Measurements from ENCODE around the gene SART1.

The SART1 gene, protein sequence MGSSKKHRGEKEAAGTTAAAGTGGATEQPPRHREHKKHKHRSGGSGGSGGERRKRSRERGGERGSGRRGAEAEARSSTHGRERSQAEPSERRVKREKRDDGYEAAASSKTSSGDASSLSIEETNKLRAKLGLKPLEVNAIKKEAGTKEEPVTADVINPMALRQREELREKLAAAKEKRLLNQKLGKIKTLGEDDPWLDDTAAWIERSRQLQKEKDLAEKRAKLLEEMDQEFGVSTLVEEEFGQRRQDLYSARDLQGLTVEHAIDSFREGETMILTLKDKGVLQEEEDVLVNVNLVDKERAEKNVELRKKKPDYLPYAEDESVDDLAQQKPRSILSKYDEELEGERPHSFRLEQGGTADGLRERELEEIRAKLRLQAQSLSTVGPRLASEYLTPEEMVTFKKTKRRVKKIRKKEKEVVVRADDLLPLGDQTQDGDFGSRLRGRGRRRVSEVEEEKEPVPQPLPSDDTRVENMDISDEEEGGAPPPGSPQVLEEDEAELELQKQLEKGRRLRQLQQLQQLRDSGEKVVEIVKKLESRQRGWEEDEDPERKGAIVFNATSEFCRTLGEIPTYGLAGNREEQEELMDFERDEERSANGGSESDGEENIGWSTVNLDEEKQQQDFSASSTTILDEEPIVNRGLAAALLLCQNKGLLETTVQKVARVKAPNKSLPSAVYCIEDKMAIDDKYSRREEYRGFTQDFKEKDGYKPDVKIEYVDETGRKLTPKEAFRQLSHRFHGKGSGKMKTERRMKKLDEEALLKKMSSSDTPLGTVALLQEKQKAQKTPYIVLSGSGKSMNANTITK

DNA sequence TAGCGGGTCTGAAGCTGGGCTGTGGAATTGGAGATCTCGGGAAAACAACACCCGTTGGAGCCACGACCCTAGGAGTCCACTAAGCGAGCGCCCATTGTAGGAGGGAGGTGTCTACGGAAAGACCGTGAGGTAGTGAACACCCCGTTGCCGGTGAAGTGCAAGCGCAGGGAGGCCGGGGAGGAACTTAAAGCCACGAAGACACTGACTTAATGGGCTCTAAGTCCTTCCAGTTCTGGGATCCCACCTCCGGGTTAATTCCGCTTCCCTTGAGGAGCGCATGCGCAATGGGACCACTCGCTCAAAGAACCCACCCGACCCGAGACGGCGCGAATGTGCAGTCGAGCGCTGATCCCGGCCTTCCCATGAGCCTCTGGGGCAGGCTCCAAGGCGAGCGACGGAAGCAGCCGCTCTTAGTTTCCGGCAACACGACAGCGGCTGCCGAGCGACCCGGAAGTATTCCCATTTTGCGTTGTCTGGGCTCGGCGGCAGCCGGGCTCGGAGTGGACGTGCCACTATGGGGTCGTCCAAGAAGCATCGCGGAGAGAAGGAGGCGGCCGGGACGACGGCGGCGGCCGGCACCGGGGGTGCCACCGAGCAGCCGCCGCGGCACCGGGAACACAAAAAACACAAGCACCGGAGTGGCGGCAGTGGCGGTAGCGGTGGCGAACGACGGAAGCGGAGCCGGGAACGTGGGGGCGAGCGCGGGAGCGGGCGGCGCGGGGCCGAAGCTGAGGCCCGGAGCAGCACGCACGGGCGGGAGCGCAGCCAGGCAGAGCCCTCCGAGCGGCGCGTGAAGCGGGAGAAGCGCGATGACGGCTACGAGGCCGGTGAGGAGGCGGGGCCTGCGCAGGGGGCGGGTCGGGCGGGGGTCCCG is at the start of gene SART1:
Gene SART1, plus strand, starts transcription at position 468 of the 874 bp plus-strand sequence. Its CDS starts 47 bp downstream, at position 515.
- TF ChIP-seq, protein P1, sequence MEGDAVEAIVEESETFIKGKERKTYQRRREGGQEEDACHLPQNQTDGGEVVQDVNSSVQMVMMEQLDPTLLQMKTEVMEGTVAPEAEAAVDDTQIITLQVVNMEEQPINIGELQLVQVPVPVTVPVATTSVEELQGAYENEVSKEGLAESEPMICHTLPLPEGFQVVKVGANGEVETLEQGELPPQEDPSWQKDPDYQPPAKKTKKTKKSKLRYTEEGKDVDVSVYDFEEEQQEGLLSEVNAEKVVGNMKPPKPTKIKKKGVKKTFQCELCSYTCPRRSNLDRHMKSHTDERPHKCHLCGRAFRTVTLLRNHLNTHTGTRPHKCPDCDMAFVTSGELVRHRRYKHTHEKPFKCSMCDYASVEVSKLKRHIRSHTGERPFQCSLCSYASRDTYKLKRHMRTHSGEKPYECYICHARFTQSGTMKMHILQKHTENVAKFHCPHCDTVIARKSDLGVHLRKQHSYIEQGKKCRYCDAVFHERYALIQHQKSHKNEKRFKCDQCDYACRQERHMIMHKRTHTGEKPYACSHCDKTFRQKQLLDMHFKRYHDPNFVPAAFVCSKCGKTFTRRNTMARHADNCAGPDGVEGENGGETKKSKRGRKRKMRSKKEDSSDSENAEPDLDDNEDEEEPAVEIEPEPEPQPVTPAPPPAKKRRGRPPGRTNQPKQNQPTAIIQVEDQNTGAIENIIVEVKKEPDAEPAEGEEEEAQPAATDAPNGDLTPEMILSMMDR (conservative IDR thresholded peaks at IDR 0.05; ENCODE audit: control insufficient read depth, insufficient read depth, low read depth, low read length): no peak
- peak; percentile 97 for DNase-seq (ENCODE audit: low read depth)
- peak within 1 kb of the TSS; percentile 88 for H3K4me3 ChIP-seq (ENCODE audit: control insufficient read depth, low read depth, low read length)

DNA sequence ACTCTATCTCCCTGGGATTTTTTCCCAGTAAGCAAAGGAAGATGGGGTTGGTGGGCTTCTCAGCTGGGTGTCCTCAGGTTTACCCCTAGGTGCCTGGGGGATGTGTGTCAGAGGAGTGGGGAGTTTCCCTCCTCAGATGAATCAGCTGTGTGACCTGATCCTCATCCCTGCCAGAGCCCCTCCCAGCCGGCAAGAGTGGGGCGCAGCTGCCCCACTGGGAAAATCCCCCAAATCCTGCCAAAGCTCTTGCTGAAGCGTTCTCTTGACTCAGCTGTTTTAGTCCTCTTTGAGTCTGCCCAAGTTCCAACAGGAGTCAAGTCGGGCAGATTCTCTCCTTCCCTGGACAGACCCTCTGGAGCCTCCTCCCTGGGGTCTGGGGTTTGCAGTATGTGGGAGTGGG is 48.7 kb upstream of the SART1 start:
- peak; percentile 83 for DNase-seq (ENCODE audit: low read depth)
- no peak overlapping the region for H3K4me3 ChIP-seq (ENCODE audit: control insufficient read depth, low read depth, low read length)
- TF ChIP-seq, protein P1 (conservative IDR thresholded peaks at IDR 0.05; ENCODE audit: control insufficient read depth, insufficient read depth, low read depth, low read length): no peak

GRCh38 chr11:65915101-65915820 is 46.3 kb upstream of the SART1 start:
- TF ChIP-seq, protein P1 (conservative IDR thresholded peaks at IDR 0.05; ENCODE audit: control insufficient read depth, insufficient read depth, low read depth, low read length): no peak
- no peak for DNase-seq (ENCODE audit: low read depth)
- peak overlapping the region; percentile 17 for H3K4me3 ChIP-seq (ENCODE audit: control insufficient read depth, low read depth, low read length)

GRCh38 chr11:65915821-65916251 is 45.7 kb upstream of the SART1 start:
- DNase-seq (ENCODE audit: low read depth): peak; percentile 98
- peak overlapping the region; percentile 85 for H3K4me3 ChIP-seq (ENCODE audit: control insufficient read depth, low read depth, low read length)
- TF ChIP-seq, protein P1 (conservative IDR thresholded peaks at IDR 0.05; ENCODE audit: control insufficient read depth, insufficient read depth, low read depth, low read length): no peak

GRCh38 chr11:65916391-65916790 is 45.1 kb upstream of the SART1 start:
- TF ChIP-seq, protein P1 (conservative IDR thresholded peaks at IDR 0.05; ENCODE audit: control insufficient read depth, insufficient read depth, low read depth, low read length): no peak
- H3K4me3 ChIP-seq (ENCODE audit: control insufficient read depth, low read depth, low read length): peak overlapping the region; percentile 85
- no peak for DNase-seq (ENCODE audit: low read depth)
